GM18498 (cell line): ENCODE measurements around the gene MYO1B.

Experiments
- ATAC-seq: cut with Tn5 transposase; IDR thresholded peaks from one replicate; pipeline ENCODE4 v1.9.1; 2021; ENCODE audit warnings: mild to moderate bottlenecking, moderate library complexity; ENCODE audit not compliant: unreplicated experiment

MYO1B gene

GRCh38 chr2:191319186-191319585 is 74.0 kb downstream of the MYO1B start:
- no peak for ATAC-seq

GRCh38 chr2:191320881-191321280 is 75.7 kb downstream of the MYO1B start:
- ATAC-seq, result no peak

DNA sequence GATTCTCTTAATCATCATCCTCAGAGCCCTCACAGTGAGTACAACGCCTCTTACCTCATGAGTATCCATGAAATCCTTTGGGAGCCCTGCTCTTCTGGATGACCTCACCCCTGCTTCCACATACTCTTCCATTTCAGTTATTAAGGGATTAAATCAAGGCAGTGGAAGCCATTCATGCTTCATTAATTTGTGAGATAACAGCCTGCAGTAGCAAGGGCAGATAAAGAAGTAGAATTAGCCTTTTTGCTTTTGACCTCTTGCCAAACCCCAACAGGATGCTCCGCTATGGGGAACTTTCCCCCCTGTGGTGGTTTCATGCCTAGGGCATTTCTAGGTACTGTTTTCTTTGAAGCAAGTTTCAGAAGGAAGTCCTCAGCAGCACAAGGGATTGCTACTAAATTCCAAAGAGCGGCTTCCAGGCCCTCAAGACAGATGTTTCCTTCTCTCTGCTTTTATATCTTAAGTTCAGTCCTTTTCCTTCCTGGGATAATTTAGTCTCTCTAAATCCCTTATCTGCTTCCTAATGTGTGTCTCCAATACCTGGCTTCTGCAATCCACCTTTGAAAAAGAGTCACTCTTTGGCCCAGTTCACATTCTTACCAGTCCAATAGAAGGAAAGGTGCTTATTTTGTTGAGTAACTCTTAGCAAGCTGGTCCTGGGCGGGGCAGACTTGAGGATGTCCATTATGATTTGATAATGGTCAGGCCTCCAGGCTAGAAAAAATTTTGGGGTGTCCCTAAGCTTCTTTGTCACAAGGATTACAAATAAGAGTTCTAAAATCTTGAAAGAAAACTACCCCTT is 76.9 kb downstream of the MYO1B start:
- no peak for ATAC-seq

GRCh38 chr2:191322828-191323506 is 77.8 kb downstream of the MYO1B start:
- ATAC-seq, result no peak

GRCh38 chr2:191325651-191326365 is 80.6 kb downstream of the MYO1B start:
- no peak for ATAC-seq

DNA sequence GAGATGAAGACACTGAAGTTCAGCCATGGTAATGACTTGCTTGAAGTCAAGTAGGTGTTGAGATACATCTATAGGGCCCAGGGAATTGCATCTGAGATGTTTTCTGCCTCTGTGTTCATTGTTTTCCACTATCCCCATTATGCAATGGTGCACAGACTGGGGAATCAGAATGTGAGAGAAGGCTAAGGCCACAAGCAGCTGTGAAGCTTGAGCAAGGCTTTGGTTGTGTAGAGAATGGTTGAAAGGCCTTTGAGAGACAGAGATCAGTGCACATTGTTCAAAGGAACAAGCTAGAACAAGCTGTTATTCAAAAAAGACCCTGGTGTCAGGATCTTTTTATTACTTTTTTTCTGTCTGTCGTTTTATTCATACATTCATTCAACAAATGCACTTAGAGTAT is 82.3 kb downstream of the MYO1B start:
- ATAC-seq, result no peak

- ATAC-seq, result no peak
Measured at GRCh38 chr2:191328150-191328809, 83.1 kb downstream of the MYO1B start.

DNA sequence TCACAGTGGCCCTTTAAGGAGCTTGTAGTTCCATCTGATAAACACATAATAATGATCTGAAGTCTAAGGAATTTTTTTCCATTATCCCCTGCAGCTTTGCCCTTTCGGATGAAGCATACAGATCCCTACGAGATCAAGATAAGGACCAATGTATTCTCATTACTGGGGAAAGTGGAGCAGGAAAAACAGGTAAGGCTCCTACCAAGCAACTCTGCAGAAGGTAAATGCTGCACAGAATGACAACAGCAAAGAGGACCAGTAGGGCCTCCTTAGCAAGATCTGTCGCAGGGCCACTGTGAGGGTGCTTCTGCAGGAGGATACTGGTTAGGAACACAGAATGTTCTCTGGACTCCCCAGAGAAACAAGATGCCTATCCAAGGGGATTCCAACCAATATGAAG is 84.6 kb downstream of the MYO1B start:
- no peak for ATAC-seq

GRCh38 chr2:191333911-191334357 is 88.7 kb downstream of the MYO1B start:
- no peak for ATAC-seq

GRCh38 chr2:191335875-191336464 is 90.8 kb downstream of the MYO1B start:
- no peak for ATAC-seq

- ATAC-seq, result no peak
Measured at GRCh38 chr2:191341436-191341835, 96.2 kb downstream of the MYO1B start.

GRCh38 chr2:191343796-191344338 is 98.7 kb downstream of the MYO1B start:
- ATAC-seq, result no peak

DNA sequence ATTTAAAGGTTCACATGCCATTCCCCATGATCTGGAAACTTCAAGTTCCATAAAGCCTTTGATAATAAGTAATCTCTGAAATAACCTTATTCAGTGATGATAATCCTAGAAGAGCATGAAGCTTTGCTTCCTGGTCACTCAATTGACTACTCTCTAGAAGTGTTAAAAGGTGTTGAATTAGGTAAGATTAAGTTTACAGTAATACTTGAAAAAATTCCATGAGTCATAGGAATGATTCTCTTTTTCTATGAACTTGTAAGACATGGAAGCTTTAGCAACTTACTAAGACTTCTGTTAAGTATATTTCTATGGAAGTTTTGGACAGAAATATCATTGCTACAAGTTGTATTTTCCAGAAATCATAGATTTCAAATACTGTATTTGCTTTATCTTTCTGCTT is 100.6 kb downstream of the MYO1B start:
- no peak for ATAC-seq

DNA sequence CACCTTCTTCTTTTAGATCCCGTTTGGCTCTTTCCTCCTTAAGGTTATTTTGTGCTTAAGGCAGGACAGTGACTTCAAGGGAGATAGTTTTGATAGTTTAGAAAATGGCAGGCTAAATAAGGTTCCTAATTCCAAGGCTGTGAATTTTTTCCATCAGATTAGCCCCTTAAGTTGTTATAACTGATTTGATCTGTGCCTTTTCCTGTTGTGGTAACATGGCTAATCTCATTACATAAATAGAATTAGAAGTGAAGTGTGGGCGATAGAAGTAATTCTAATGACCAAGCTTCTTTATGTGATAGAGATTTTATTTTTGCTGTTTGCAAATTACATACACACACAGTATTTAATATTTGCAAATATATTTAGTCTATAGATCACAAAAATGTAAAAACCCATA is 102.0 kb downstream of the MYO1B start:
- no peak for ATAC-seq

GRCh38 chr2:191347881-191348280 is 102.7 kb downstream of the MYO1B start:
- no peak for ATAC-seq

DNA sequence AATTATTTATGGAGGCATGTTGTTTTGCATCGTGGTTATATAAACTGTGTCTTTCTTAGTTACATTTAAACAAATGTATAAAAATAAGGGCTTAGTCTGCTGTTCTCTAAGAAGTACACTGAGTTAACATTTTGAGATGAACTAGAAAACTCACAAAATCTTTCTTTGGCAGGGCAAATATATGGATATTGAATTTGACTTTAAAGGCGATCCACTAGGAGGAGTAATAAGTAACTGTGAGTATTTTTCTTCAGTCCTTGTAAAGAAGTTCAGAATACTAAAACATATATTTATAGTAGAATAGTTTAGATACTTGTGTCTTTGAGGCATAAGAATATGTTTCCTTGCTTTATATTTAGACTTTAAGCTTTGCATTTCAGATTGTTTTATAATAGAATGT is 104.8 kb downstream of the MYO1B start:
- no peak for ATAC-seq

DNA sequence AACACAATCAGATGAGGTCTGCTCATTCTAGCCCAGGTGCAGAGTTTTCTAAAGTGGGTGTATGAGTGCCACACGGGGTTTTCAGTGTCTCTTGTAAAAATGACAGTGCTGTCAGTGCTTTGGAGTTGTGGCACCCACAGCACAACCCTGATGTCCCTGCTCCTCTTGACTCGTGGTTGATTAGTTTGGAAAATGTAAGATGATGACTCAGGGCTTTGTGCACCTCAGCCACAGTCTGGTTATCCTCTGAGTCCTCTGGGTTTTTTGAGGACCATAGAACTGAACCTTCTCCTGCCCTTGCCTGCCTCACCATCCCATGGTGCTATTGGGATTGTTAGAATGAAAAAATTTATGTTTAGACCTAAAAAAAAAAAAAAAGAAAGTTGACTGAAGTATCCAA is 105.6 kb downstream of the MYO1B start:
- no peak for ATAC-seq

DNA sequence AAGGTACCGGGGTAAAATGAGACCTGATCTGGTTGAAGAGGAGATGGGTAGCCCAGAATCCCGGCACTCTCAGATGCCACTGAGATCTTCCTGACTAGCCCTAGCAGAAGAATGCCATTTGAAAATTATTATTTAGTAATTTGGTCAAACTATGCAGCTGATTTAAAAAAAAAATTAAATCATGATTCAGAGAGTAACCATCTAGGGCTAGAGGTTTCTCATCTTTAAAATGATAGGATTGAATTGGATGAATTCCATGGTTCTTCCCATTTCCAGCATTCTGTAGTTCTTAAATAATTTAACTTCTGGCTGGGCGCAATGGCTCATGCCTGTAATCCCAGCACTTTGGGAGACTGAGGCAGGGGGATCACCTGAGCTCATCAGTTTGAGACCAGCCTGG is 106.1 kb downstream of the MYO1B start:
- no peak for ATAC-seq

GRCh38 chr2:191351921-191352320 is 106.7 kb downstream of the MYO1B start:
- ATAC-seq, result no peak

DNA sequence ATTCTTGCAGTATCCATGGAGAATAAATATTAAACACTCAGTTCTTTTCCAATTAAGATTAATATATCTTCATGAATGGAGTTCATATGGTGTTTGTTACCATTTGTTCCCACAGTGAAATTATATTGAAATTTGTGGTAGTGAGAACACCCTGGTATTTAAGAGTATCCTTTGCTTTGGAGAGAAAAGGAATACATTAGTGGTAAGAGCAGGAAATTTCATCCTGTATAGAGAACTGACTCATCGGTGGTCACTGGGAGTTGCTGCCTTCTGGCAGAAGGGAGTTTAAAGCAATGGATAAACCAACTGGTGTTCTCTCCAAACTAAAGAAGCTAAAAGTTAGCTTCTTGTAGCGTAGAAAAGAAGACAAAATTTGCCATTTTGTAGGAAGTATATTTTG is 107.3 kb downstream of the MYO1B start:
- ATAC-seq, result no peak
